H9 (cell line): ENCODE data around the gene HOXA4. TPM values are rescaled to one million over a fixed set of nuclear protein-coding genes. Genes with fewer than 3 reads are reported as not detected.

ENCODE experiments used
- DNase-seq: peaks from one replicate; pipeline ENCODE4 v3.0.0-alpha.2; 2017
- H2AFZ ChIP-seq: one replicate; pipeline ENCODE4 v1.6.1; 2013; ENCODE audit warnings: mild to moderate bottlenecking, low read length, control low read depth, moderate library complexity
- H2AK5ac ChIP-seq: 2 replicates; pipeline ENCODE4 v1.6.1; 2013; ENCODE audit warnings: low read length, control low read depth, mixed read lengths; ENCODE audit not compliant: insufficient read length
- H2BK120ac ChIP-seq: one replicate; pipeline ENCODE4 v1.6.1; 2013; ENCODE audit warnings: low read depth, mild to moderate bottlenecking, low read length, control low read depth, inconsistent platforms; ENCODE audit not compliant: poor library complexity, severe bottlenecking
- H2BK12ac ChIP-seq: 2 replicates; pipeline ENCODE4 v1.6.1; 2013; ENCODE audit warnings: low read length, control low read depth, mixed read lengths, low read depth; ENCODE audit not compliant: insufficient read length
- H2BK15ac ChIP-seq: 2 replicates; pipeline ENCODE4 v1.6.1; 2013; ENCODE audit warnings: low read depth, low read length, control low read depth
- H2BK20ac ChIP-seq: one replicate; pipeline ENCODE4 v1.6.1; 2013; ENCODE audit warnings: low read depth, mild to moderate bottlenecking, low read length, control low read depth, inconsistent platforms; ENCODE audit not compliant: poor library complexity, severe bottlenecking
- H2BK5ac ChIP-seq: 2 replicates; pipeline ENCODE4 v1.6.1; 2013; ENCODE audit warnings: low read length, control low read depth, mixed read lengths; ENCODE audit not compliant: insufficient read length
- H3K14ac ChIP-seq: 2 replicates; pipeline ENCODE4 v1.6.1; 2013; ENCODE audit warnings: low read length, control low read depth; ENCODE audit not compliant: insufficient read depth
- H3K18ac ChIP-seq: 2 replicates; pipeline ENCODE4 v1.6.1; 2013; ENCODE audit warnings: low read depth, mild to moderate bottlenecking, mixed read lengths, low read length, control low read depth; ENCODE audit not compliant: insufficient read length
- H3K23ac ChIP-seq: 2 replicates; pipeline ENCODE4 v1.6.1; 2013; ENCODE audit warnings: low read length, control low read depth, mixed read lengths, low read depth; ENCODE audit not compliant: insufficient read length
- H3K23me2 ChIP-seq: 2 replicates; pipeline ENCODE4 v1.6.1; 2013; ENCODE audit warnings: low read depth, mild to moderate bottlenecking, mixed read lengths, low read length, control low read depth; ENCODE audit not compliant: insufficient read length, poor library complexity, severe bottlenecking
- H3K27ac ChIP-seq: 2 replicates; pipeline ENCODE4 v1.5.1; 2013; ENCODE audit warnings: low read length, control low read depth, mixed read lengths, low read depth; ENCODE audit not compliant: insufficient read length
- H3K27me3 ChIP-seq: 2 replicates; pipeline ENCODE4 v1.6.1; 2013; ENCODE audit warnings: low read length, control low read depth, inconsistent platforms; ENCODE audit not compliant: insufficient read depth
- H3K4ac ChIP-seq: 2 replicates; pipeline ENCODE4 v1.6.1; 2013; ENCODE audit warnings: low read depth, mild to moderate bottlenecking, control low read depth, inconsistent platforms, low read length, moderate library complexity
- H3K4me1 ChIP-seq: 2 replicates; pipeline ENCODE4 v1.6.1; 2013; ENCODE audit warnings: low read length, control low read depth, inconsistent platforms; ENCODE audit not compliant: insufficient read depth
- H3K4me2 ChIP-seq: 2 replicates; pipeline ENCODE4 v1.6.1; 2013; ENCODE audit warnings: low read length, control low read depth, mixed read lengths; ENCODE audit not compliant: insufficient read length, insufficient read depth
- H3K56ac ChIP-seq: 2 replicates; pipeline ENCODE4 v1.6.1; 2013; ENCODE audit warnings: low read depth, mild to moderate bottlenecking, mixed read lengths, low read length, control low read depth; ENCODE audit not compliant: insufficient read length
- H3K79me1 ChIP-seq: 2 replicates; pipeline ENCODE4 v1.6.1; 2013; ENCODE audit warnings: low read depth, mild to moderate bottlenecking, moderate library complexity, low read length, control low read depth, inconsistent platforms; ENCODE audit not compliant: insufficient read depth, poor library complexity, severe bottlenecking
- H3K79me2 ChIP-seq: 2 replicates; pipeline ENCODE4 v1.6.1; 2013; ENCODE audit warnings: low read length, control low read depth, inconsistent platforms; ENCODE audit not compliant: insufficient read depth
- H3K9ac ChIP-seq: 2 replicates; pipeline ENCODE4 v1.6.1; 2013; ENCODE audit warnings: low read length, control low read depth, mixed read lengths; ENCODE audit not compliant: insufficient read length; ENCODE audit errors: extremely low read depth
- H3K9me3 ChIP-seq: one replicate; pipeline ENCODE4 v1.6.1; 2013; ENCODE audit warnings: low read depth, low read length, inconsistent platforms; ENCODE audit not compliant: control insufficient read depth
- H3T11ph ChIP-seq: one replicate; pipeline ENCODE4 v1.6.1; 2013; ENCODE audit warnings: mild to moderate bottlenecking, low read length, control low read depth, inconsistent platforms
- H4K20me1 ChIP-seq: one replicate; pipeline ENCODE4 v1.6.1; 2013; ENCODE audit not compliant: control insufficient read depth, insufficient read length, insufficient read depth
- H4K5ac ChIP-seq: 2 replicates; pipeline ENCODE4 v1.6.1; 2013; ENCODE audit warnings: low read depth, mild to moderate bottlenecking, mixed read lengths, low read length, control low read depth; ENCODE audit not compliant: insufficient read length
- H4K8ac ChIP-seq: replicated peaks from 2 replicates; pipeline ENCODE4 v1.6.1; 2013; ENCODE audit warnings: low read length, control low read depth, mixed read lengths, low read depth; ENCODE audit not compliant: insufficient read length
- H4K91ac ChIP-seq: 2 replicates; pipeline ENCODE4 v1.6.1; 2013; ENCODE audit warnings: low read depth, mild to moderate bottlenecking, moderate library complexity, mixed read lengths, low read length, control low read depth; ENCODE audit not compliant: insufficient read length
- H3K27ac Mint-ChIP-seq, 3 experiments: 2 replicates in 2 of 3; 3 replicates in 1 of 3; pipeline ENCODE4 v1.8.0; 2020 to 2021; ENCODE audit warnings: mixed read lengths in 3 of 3, mild to moderate bottlenecking in 1 of 3, moderate library complexity in 1 of 3
- H3K27me3 Mint-ChIP-seq: 2 replicates; pipeline ENCODE4 v1.8.0; 2021; ENCODE audit warnings: low read depth, mild to moderate bottlenecking, moderate library complexity, mixed read lengths
- H3K36me3 Mint-ChIP-seq, 3 experiments: 2 replicates in 2 of 3; 3 replicates in 1 of 3; pipeline ENCODE4 v1.8.0; 2020 to 2021; ENCODE audit warnings: low read depth in 3 of 3, mixed read lengths in 3 of 3; ENCODE audit not compliant: insufficient read depth in 1 of 3
- H3K4me1 Mint-ChIP-seq, 2 experiments: 2 replicates each; pipeline ENCODE4 v1.8.0; 2020; ENCODE audit warnings: mixed read lengths in 2 of 2
- H3K4me3 Mint-ChIP-seq, 2 experiments: 2 replicates in 1 of 2; 3 replicates in 1 of 2; pipeline ENCODE4 v1.8.0; 2020 to 2021; ENCODE audit warnings: mild to moderate bottlenecking in 2 of 2, mixed read lengths in 2 of 2, moderate library complexity in 1 of 2
- H3K9me3 Mint-ChIP-seq, 2 experiments: 2 replicates in 1 of 2; 3 replicates in 1 of 2; pipeline ENCODE4 v1.8.0; 2020; ENCODE audit warnings: mild to moderate bottlenecking in 2 of 2, mixed read lengths in 2 of 2, moderate library complexity in 1 of 2
- CTCF ChIP-seq: fragments of 200-600 bp; sonication (generic); conservative IDR thresholded peaks from 3 replicates; pipeline ENCODE4 v1.8.0; 2021; ENCODE audit warnings: antibody characterized with exemption, mild to moderate bottlenecking
- WGBS: extraction: QIAGEN DNeasy Blood & Tissue Kit; methylation state at CpG from one replicate; pipeline ENCODE4 v1.1.7; 2013; ENCODE audit warnings: missing lambda C conversion rate, low lambda C conversion rate, mixed read lengths; ENCODE audit not compliant: insufficient read length; ENCODE audit errors: extremely low coverage; 5-methylcytosine and 5-hydroxymethylcytosine counted together
- total RNA-seq: library from RNA; stranded (reverse); gene quantifications from 2 replicates; pipeline ENCODE4 v1.2.1, GENCODE V29; 2021

Gene HOXA4
- total RNA-seq, 1 experiment from 2014 or later = not detected

GRCh38 chr7:27132978-27133377, 2.4 kb upstream of the HOXA4 start:
- Histone ChIP-seq H3K56ac (no peak overlapping the region), H2AFZ (no peak overlapping the region), H4K5ac (no peak overlapping the region), H4K8ac (no peak overlapping the region), H2BK120ac (no peak overlapping the region), H2BK5ac (no peak overlapping the region), H3K14ac (no peak overlapping the region), H3K4me1 (no peaks in the 10 kb centered on the region), H4K20me1 (peaks cover 3% of the 10 kb centered on the region), H3K4me2 (no peak overlapping the region), H2AK5ac (no peak overlapping the region), H3K23me2 (no peaks in the 10 kb centered on the region), H3K79me1 (no peaks in the 10 kb centered on the region), H3K23ac (no peak overlapping the region), H3K9ac (no peak overlapping the region), H3K79me2 (no peaks in the 10 kb centered on the region), H3K9me3 (no peaks in the 10 kb centered on the region), H3K18ac (no peak overlapping the region), H3T11ph (no peak overlapping the region), H2BK12ac (no peak overlapping the region), H3K27me3 (peaks cover 95% of the 10 kb centered on the region), H2BK15ac (no peak overlapping the region), H2BK20ac (no peak overlapping the region), H3K27ac (no peak overlapping the region), H4K91ac (no peak overlapping the region), H3K4ac (no peak overlapping the region)
- DNase-seq = no peak
- H3K4me1 Mint-ChIP-seq = no peaks in the 10 kb centered on the region
- no peak overlapping the region for H3K27ac Mint-ChIP-seq
- H3K4me3 Mint-ChIP-seq = no peak overlapping the region
- H3K36me3 Mint-ChIP-seq = no peaks in the 10 kb centered on the region; a peak in 1 of 7 replicates
- H3K27me3 Mint-ChIP-seq = peaks cover 97% of the 10 kb centered on the region
- TF ChIP-seq CTCF = no peak
- peaks cover 0 to 7% of the 10 kb centered on the region in 2 experiments; a peak in 3 of 5 replicates for H3K9me3 Mint-ChIP-seq
- no CpG with 5 or more reads among the region's 6 CpGs for WGBS
